Fibroblast of mammary gland (primary cell): ENCODE measurements around the gene CD8B2.

Experiments
- DNase-seq: peaks from one replicate; pipeline ENCODE4 v3.0.0-alpha.2; 2010; ENCODE audit warnings: low read depth
- H3K4me3 ChIP-seq: 2 replicates; pipeline ENCODE4 v1.5.1; 2011; ENCODE audit warnings: low read depth, mild to moderate bottlenecking, low read length, moderate library complexity; ENCODE audit not compliant: control insufficient read depth
- TF ChIP-seq, protein P1 (sequence below): conservative IDR thresholded peaks from 2 replicates; pipeline ENCODE4 v1.5.1; 2011; ENCODE audit warnings: low read depth, low read length, inconsistent platforms; ENCODE audit not compliant: control insufficient read depth, insufficient read depth

The CD8B2 gene

DNA sequence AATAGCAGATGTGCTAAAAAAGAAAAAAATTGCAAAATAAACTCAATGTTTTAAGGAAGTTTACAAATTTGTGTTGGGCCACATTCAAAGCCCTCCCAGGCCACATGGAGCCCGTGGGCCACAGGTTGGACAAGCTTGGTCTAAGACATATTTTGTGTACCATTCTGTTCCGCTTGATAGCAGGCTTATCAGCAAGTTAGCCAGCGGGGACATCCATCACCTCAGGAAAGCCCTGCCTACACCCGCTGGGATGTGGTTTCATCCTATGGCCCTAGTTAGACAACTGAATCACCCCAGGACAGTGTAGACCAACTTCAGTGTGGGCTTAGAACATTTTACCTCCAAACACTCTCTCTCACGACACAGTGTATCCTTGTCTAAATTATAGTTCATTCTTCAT, 32.6 kb downstream of the CD8B2 start:
- no peak for DNase-seq
- no peak overlapping the region for H3K4me3 ChIP-seq
- TF ChIP-seq, protein P1, sequence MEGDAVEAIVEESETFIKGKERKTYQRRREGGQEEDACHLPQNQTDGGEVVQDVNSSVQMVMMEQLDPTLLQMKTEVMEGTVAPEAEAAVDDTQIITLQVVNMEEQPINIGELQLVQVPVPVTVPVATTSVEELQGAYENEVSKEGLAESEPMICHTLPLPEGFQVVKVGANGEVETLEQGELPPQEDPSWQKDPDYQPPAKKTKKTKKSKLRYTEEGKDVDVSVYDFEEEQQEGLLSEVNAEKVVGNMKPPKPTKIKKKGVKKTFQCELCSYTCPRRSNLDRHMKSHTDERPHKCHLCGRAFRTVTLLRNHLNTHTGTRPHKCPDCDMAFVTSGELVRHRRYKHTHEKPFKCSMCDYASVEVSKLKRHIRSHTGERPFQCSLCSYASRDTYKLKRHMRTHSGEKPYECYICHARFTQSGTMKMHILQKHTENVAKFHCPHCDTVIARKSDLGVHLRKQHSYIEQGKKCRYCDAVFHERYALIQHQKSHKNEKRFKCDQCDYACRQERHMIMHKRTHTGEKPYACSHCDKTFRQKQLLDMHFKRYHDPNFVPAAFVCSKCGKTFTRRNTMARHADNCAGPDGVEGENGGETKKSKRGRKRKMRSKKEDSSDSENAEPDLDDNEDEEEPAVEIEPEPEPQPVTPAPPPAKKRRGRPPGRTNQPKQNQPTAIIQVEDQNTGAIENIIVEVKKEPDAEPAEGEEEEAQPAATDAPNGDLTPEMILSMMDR = no peak

DNA sequence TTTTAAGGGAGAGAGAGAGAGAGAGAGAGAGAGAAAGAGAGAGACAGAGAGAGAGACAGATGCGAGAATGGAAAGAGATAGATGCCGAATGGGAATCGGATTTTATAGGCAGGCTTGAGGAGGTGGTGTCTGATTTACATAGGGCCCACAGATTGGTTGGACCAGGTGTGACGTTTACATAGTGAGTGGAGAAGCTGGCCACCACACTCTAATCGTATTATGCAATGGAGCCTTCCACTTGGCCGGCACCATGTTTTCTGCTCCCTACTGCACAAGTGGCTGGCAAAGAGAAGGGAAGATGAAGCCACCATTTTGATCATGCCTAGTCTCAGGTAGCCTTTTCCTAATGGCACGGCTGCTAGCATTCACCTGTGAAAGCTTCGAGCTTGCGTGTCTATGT, 33.9 kb downstream of the CD8B2 start:
- DNase-seq = no peak
- TF ChIP-seq, protein P1 = no peak
- no peak overlapping the region for H3K4me3 ChIP-seq

DNA sequence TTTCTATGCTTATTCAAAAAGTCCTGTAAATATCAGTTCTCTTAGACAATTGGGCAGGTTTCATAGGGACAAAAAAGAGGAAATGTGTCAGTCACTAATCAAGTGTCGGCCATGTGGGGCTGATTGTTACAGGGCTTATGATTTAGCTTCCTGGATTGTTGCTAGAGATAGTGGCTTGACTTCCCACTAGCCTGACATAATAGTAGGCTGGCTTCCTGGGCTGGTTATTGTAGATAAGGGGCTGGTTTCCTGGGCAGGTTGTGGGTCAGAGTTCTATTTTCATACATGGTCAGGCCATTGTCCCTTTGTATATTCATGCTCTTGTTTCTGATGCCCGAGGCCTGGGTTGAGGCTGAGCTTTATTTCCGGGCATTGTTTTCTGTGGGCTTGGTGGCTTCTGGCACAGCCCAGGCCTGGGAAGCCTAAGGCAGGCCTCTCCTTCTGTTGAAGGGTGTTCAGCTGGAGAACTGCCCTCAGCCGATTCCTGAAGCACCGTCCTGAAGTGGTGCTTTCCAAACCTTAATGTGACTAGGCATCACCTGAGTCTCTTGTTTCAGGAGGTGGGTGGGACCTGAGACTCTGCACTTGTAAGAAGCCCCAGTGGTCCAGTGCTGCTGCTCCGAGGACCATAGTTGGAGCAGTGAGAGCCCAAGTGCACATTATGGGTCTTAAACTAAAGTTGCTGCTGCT, 37.0 kb downstream of the CD8B2 start:
- TF ChIP-seq, protein P1 = no peak
- DNase-seq = no peak
- H3K4me3 ChIP-seq = no peak overlapping the region

DNA sequence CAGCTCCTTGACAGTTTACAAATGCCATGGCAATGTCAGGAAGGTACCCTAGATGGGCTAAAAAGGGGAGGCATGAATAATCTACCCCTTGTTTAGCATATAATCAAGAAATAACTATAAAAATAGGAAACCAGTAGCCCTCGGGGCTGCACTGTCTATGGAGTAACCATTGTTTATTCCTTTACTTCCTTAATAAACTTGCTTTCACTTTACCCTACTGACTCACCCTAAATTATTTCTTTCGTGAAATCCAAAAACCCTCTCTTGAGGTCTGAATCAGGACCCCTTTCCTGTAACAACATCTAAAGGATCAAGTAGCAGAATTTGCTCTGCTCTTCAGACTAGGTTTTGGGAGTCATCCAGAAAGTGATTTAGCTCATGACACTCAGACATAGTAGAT, 43.7 kb downstream of the CD8B2 start:
- TF ChIP-seq, protein P1 = no peak
- no peak for DNase-seq
- H3K4me3 ChIP-seq = no peak overlapping the region

DNA sequence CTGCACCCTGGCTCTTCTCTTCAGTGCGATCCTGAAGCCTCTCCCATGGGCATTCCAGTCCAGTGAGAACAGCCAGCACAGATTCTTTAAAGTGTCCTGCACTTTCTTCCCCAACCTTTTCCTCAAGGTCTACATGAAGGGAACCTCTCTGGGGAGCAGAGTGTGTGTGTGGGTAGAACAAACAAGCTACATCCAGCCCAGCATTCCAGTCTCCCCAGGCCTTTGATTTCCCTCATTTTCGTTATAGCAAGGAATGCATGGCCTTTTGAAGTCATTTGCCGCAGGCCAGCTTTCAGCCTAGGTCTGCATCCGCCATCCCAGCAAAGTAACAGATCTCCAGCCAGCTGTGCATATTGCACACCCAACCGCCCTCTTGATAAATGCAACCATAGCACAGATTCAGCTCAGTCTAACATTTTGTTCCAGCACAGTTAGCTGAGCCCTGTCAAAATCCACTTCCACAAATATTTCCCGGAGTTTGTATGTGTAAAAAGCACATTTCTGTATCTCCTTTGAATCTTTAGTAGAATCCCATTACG, 44.6 kb downstream of the CD8B2 start:
- H3K4me3 ChIP-seq = no peak overlapping the region
- TF ChIP-seq, protein P1 = no peak
- DNase-seq = no peak

DNA sequence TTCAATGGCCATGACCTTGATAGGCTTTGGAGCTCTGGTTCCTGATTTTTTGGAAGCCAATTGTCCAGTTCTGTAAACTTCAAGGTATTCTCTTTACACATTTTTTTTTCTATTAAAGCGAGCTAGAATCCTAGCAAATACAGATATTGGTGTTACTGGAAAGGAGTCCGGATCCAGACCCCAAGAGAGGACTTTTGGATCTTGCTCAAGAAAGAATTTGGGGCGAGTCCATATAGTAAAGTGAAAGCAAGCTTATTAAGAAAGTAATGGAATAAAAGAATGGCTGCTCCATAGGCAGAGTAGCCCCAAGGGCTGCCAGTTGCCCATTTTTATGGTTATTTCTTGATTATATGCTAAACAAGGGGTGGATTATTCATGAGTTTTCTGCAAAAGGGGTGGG, 45.1 kb downstream of the CD8B2 start:
- H3K4me3 ChIP-seq = no peak overlapping the region
- no peak for DNase-seq
- TF ChIP-seq, protein P1 = no peak
